HG02973 (cell line): ENCODE results near the gene TLR4.
A peak's percentile ranks its signal among the peaks of the same experiment; 100 is the strongest.

ENCODE experiments used
- ATAC-seq: cut with Tn5 transposase; IDR thresholded peaks from one replicate; pipeline ENCODE4 v1.9.1; 2021; ENCODE audit warnings: moderate library complexity; ENCODE audit not compliant: unreplicated experiment

Gene TLR4

DNA sequence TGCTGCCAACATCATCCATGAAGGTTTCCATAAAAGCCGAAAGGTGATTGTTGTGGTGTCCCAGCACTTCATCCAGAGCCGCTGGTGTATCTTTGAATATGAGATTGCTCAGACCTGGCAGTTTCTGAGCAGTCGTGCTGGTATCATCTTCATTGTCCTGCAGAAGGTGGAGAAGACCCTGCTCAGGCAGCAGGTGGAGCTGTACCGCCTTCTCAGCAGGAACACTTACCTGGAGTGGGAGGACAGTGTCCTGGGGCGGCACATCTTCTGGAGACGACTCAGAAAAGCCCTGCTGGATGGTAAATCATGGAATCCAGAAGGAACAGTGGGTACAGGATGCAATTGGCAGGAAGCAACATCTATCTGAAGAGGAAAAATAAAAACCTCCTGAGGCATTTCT lies 10.1 kb downstream of the TLR4 start:
- ATAC-seq, result no peak

DNA sequence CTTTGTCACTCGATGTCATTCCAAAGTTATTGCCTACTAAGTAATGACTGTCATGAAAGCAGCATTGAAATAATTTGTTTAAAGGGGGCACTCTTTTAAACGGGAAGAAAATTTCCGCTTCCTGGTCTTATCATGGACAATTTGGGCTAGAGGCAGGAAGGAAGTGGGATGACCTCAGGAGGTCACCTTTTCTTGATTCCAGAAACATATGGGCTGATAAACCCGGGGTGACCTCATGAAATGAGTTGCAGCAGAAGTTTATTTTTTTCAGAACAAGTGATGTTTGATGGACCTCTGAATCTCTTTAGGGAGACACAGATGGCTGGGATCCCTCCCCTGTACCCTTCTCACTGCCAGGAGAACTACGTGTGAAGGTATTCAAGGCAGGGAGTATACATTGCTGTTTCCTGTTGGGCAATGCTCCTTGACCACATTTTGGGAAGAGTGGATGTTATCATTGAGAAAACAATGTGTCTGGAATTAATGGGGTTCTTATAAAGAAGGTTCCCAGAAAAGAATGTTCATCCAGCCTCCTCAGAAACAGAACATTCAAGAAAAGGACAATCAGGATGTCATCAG lies 11.3 kb downstream of the TLR4 start:
- ATAC-seq, result no peak

DNA sequence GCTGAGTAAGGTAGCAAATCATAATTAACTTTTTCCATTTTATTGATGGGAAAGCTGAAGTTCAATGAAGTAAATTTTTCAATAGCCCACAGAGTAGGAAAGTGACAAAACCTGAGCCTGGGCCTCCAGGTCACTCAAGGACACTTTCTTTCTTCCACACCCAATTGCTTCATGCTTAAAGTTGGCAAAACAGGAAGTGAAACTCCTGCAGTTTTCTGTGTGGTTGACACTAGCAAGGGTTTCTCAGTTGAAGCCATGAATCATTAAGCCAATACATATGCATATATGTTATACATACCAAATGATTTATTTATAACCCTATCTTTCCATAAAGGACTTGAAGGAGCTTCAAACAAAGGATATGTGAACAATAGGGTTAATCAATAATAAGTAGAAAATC lies 13.9 kb downstream of the TLR4 start:
- peak; percentile 97 for ATAC-seq

DNA sequence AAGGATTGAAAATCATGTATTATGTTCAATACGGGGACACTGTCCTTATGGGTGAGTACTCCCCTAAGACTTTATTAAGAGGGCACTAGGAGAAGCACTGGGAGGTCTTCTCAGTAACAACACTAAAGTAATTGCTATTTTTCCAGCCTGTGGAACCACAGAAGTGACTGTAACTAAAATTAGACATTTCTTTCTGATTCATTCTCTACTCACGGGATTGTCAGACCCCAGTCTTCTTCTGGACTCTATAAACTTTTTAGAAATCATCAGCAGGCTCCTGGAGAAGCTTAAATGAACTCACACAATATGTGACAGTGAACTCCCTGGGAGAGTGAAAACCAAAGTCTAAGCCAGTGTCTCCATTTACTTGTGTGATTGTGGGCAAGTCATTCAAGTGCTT lies 14.5 kb downstream of the TLR4 start:
- ATAC-seq, result peak; percentile 6

DNA sequence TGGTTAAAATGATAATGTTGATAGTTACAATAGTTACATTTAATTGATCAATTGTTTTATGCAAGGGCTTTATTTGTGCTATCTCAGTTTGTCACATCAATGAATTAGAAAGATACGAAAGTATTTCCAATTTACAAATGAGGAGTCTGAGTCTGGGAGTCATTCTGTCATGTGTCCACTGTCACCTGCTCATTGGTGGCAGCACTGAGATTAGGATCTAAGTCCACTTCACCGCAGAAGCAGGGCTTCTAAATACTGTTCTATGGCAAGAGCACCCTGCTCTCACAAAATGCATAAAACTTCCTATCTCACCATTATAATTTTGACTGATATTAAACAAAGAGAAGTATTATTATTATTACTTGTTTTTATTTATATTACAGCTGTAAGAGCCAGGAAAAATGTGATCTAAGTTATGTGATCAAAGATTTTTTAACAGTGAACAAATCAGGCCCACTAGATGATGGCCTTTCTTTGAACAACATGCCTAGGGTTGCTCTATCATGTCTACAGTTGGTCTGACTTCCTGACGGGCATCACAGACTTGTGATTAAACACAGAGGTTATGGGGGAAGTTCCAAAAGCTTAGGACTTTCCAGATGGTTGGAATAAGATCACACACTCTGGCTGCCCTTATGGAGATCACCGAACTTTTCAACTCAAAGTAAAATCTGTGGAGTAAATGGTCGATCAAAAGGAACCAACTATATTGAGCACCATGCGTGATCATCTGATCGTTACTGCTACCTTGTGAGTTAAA lies 15.1 kb downstream of the TLR4 start:
- ATAC-seq, result no peak

DNA sequence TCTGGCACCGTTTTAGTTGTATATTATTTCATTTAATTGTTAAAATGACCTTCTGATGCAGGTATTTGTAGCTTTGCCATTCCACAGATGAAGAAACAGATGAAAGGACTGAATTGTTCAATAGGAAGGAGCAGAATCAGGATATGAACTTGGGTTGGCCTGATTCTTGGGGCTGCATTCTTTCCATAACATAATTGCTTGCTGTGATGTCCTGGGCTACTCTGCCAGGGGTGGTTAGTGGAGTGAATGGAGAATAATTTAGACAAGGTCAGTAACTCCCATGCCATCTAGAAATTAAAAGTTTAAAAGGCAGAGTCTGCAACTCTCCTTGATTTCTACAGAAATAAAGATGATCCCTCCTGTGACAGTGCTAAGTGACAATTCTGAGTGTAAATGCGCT lies 15.9 kb downstream of the TLR4 start:
- ATAC-seq, result no peak

DNA sequence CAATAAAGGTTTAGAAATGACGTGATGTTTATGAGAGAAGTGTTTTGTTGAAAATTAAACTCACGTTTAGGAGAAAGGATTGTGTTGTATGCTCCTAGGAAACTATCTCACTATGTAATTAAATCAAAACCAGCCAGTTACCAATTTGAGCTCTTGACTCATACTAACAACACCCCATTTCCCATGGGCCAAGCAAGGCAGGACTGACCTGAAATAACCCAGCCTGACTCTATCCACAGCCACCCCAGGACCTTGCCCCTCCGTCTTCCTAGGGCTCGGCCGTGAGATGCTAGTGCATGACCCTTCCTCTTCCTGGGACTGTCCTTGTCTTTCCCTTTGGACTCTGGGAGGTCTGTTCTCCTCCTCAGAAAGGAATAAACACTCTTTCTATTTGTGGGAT lies 16.4 kb downstream of the TLR4 start:
- ATAC-seq, result no peak

DNA sequence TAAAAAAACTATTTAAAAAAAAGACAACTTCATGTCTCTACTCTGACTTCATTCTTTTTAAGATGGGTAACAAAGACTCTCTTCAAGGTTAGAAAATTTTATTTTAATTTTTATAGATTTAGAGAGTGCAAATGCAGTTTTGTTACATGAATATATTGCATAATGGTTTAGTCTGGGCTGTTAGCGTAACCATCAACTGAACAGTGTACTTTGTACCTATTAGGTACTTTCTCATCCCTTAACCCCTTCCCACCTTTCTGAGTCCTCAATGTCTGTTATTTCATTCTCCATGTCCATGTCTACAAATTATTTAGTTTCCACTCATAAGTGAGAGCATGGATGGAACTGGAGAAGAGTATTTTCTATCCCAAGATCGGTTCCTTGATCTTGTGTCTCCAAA lies 16.8 kb downstream of the TLR4 start:
- ATAC-seq, result no peak

DNA sequence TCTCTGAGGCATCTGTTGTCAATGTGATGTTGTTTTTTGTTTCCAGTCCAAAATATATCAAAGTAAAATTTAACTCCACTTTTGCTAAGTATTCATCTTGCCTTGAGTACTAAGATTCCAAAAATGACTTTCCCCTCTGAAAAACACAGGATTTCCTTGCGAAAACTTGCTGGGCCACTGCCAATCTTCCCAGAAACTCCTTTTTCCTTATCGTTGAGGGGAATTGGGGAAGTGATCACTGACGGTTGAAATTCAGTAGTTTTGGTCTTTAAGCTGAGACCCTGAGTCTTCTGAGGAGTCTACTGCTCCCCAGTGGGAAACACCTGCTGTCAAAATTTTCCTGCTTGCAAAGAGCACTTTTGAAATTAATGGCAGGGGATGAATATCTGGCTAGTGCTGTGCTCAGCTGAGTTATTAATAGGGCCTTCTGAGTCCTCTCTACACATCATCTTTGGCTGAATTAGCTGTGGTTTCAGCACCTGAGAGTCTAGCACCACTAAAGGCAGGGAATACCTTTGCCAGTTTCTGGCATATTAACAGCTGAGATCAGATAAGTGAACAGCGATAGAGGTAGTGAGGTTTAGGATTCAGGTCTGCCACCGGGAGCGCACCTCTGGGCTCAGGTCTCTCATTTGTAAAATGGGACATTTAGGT lies 18.0 kb downstream of the TLR4 start:
- ATAC-seq, result no peak

DNA sequence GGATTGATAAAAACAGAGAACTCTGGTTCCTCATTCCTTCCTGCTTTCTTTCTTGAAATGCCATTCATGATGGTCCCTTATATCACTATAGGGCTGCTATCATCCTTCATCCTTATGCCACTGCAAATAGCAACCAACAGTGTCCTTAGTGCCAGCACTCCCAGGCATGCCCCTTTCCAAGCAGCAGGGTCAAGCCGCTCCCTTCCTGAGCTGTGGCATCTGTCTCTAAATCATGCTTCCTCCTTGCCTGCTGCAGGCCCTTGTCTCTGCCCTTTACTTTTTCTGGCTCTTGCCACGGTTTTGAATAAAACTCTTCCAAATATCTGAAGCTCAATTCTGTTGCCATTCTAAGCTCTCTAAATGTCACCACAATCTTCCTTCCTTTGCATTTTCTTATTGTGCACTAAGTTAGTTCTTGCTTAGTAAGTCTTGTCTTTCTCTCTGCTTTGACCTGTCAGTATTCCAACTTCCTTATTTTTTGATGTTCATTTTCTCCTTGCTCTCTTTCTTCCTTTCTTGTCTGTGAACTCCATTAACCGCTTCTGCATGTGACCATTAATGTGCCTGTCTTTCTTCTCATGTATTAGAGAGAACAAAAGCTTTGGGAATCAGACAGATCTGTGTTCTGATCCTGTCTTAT lies 19.9 kb downstream of the TLR4 start:
- ATAC-seq, result no peak

DNA sequence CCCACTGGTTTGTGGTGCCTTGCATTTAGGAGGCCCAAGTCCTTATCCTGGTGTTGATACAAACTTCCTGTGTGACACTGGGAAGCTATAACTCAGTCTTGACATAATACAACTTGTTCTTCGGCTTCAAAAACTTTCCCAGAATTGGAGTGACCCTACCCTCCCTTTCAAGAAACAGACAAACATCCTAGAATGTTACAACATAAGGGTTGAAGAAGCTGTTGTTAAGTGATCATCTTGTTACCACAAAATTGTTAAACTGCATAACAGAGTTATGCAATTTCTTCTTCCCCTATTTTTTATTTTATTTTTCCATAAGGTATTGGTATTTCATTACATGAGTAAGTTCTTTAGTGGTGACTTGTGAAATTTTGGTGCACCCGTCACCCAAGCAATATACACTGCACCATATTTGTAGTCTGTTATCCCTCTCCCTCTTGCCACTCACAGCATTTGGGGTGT lies 21.3 kb downstream of the TLR4 start:
- ATAC-seq, result no peak

DNA sequence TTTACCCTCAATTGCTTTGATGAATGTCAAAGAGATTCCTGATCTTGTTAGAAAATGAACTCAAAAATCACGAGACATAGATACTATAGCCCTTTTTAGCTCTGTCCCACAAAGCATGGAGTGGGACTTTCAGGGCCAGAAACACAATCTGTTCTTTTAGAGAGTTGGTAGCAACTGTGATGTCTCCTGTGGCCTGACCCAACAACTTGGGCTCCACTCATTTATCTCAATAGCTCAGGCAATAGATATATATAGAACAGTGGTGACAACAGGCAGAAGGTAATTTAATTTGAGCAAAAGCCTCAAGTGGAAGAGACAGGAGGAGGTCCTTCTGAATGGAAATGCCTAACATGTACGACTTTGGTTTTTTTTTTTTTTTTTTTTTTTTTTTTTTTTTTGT lies 25.2 kb downstream of the TLR4 start:
- ATAC-seq, result no peak

DNA sequence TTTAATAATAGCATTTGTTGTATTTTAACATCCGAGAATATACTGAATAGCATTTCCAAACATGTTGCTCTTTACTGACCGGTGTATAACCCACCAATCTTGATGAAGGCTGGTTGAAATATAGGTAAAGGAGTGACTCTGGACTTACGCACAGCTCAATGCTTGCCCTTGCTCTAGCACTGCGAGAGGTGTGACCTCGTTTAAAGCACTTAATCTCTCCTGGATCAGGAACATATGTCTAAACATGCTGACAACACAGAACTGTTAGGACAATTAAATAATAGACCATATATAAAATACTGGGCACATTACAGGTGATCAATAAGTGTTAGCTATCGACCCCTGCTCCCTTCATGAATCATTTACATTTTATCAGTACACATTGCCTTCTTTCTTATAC lies 28.3 kb downstream of the TLR4 start:
- ATAC-seq, result no peak

DNA sequence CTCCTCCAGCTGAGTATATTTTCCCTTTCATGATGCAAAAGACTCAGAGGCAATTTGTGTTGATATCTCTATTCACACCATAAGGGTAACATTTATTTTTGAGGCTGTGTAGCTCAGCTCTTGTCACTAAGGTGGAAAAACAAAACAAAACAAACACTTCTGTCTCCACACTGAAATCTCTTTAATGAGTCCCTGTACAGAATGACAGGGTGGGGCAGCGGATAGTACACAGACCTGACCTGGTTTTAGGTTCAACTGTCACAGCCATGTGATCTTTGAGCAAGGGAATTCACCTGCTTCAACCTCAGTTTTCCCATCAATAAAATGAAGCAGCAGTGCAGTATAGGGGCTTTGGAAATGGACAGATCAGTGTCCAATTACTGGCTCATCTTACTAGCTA lies 29.3 kb downstream of the TLR4 start:
- no peak for ATAC-seq

DNA sequence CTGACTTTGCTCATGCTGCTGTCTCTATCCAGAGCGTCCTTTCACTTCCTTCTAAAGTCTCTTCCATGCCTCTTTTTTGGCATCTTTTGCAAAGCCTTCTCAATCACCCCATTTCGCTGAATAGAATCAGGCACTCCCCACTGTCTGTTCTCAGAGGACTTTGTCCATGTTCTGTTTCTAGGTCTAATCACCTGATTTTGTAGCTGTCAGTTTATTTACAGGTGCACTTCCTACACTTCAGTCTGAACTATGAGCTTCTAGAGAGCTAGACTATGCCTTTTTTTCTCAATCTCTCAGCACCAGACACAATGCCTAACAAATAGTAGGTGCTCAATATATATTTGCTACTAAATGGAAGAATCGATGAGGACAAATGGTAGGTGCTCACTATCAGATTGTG lies 29.9 kb downstream of the TLR4 start:
- ATAC-seq, result no peak

DNA sequence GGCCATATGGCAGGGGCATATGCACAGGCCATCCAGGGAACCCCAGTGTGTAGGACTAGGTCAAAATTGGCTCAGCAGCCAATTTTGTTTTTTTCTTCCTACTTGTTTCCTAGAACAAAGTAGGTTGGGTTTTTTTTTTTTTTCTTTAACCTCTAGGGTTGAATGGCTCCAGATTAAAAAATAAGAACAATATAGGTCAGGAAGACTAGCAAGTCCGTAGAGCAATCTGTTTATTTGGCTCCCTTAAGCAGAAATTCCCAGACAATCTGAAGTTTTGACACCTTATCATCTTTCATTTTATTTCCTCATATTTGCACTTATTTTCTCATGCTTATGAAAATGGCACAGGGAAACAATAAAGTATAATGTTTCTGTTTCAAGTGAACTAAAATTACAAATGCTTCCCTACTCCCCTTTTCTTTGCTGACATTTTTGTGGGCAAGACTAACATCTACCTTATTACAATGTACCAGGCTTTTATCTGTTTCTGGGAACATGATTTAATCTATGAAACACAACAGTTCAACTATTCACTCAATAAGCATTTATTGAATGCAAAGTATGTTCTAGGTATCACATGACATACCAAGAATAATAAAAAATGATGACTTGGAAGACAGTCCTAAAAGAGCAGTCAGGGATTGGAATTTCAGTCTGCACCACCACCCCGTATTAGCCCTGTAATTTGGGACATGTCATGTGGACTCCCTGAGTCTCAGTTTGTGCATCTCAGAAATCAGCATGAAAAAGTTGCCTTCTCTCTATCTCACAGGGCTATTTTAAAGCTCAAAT lies 30.5 kb downstream of the TLR4 start:
- ATAC-seq, result no peak

DNA sequence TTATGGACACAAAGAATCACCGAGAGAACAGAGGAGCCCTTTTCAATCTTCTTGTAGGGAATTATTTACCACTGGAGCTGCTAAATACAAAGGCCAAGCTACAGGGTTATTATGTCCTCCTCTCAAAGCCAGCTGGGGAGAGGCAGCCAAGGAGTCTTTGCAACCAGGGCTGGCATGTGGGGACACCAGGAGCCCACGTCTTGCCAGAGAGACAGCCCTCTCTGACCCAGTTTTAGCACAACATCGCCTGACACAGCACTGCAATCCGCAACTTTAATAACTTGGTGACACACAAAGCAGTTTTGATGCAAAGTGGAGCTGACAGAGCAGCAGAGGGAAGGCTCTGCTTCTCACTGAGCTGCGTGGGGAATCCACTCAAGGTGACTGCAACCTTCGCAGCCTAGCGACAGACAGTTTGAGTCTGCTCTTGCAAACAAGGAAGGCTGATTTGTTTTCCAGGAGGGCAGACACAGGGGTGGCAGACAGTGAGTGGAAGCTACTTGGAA lies 33.6 kb downstream of the TLR4 start:
- ATAC-seq, result no peak

DNA sequence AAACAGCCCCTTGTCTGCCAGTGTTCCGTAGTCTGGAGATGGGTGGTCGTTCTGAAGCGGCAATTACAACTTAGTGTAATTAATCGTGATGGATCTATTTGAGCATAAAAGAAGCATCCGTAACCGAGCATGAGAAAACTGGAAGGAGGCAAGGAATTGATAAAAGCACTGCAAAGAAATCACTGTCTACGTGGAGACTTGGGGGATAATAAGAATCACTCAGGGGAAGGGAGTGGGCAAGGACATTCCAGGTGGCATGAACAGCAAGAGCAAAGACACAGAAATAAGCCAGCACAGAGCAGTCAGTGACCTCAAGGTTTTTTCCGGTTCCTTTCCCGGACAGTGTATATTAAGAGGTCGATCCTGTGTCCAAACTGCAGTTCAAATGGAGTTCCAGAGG lies 35.0 kb downstream of the TLR4 start:
- no peak for ATAC-seq

DNA sequence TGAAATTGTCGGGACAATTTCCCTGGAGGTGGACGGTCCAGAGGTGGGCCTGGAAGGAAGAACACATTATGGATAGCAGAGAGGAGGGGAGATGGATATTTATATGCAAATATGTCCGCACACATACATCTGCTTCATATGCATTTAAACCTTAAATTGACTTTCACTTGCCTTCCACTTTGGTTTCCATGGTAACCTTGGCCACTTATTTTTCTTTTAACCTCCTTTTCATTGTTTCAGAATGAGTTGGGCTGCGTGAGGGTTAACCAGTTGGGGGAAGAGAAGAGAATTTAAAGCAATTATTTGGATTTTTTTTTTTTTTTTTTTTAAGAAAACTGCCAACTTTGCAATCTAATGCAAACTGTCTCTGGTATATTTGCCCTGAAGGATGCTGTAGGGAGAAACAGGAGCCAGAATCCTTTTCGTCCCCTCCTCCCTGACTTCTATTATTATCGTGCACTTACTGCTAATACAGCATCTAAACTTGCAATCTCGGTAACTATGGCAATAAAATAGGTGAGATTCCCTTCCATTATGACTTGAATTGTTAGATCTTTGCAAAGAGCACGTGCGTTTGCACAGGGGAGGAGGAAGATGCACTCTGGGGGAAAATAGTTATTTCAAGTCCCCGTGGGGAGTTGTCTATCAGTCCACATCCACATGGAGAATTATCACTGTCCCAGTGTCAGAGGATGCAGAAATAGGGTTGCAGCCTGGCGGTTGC lies 35.6 kb downstream of the TLR4 start:
- ATAC-seq, result no peak

DNA sequence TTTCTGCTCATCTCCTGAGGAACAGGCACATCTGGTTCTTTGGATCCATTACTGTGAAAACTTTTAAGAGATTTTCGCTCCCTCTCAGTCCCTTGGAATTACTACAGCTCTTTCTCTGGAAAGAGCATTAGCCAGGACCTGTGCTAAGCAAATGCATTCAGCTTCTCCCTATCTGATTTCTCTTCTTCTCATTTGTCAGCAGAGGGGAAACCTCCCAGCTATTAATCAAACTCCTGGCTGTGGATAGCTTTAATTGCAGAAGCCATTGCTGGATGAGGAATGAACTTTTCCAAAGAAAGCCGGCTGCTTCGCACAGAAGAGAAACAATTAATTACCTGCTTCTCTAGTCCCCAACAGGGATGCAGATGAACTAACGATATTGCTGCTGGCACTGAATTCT lies 37.9 kb downstream of the TLR4 start:
- ATAC-seq, result no peak
